SU-DHL-6 (cell line): ENCODE measurements around the gene PRR18.

ENCODE experiments used
- CTCF ChIP-seq: fragments of 200-600 bp; sonication (generic); IDR thresholded peaks from one replicate; pipeline ENCODE4 v1.5.1; 2017; ENCODE audit warnings: antibody characterized with exemption, mild to moderate bottlenecking, low read length, moderate library complexity; ENCODE audit not compliant: insufficient read depth, poor library complexity, severe bottlenecking
- EZH2phosphoT487 ChIP-seq: fragments of 200-600 bp; sonication (generic), shearing (Covaris generic); conservative IDR thresholded peaks from 2 replicates; pipeline ENCODE4 v1.6.1; 2018; ENCODE audit warnings: mild to moderate bottlenecking, antibody characterized with exemption, low read length, moderate library complexity, mixed read lengths

- TF ChIP-seq CTCF (no peak), EZH2phosphoT487 (no peak)
Observed at GRCh38 chr6:166258854-166259276, 49.3 kb downstream of the PRR18 start.
